Adipocyte (in vitro differentiated cells): ENCODE results near the gene PRSS3.
"Not testable (repeated sequence)": the region's sequence is repeated elsewhere in the genome, so short reads cannot be mapped to it uniquely, and the experiment has no call there.

Experiments used
- DNase-seq: peaks from one replicate; pipeline ENCODE4 v3.0.0-alpha.2; 2015; ENCODE audit warnings: low read depth
- H3K27me3 ChIP-seq: replicated peaks from 2 replicates; pipeline ENCODE4 v1.7.0; 2013; ENCODE audit warnings: mild to moderate bottlenecking, low read length, moderate library complexity; ENCODE audit not compliant: control insufficient read depth, insufficient read depth
- H3K36me3 ChIP-seq: 2 replicates; pipeline ENCODE4 v1.7.0; 2013; ENCODE audit warnings: low read length, mild to moderate bottlenecking, moderate library complexity; ENCODE audit not compliant: control insufficient read depth, insufficient read depth, severe bottlenecking
- H3K4me1 ChIP-seq: 2 replicates; pipeline ENCODE4 v1.7.0; 2013; ENCODE audit warnings: mild to moderate bottlenecking, low read length, moderate library complexity; ENCODE audit not compliant: control insufficient read depth, insufficient read depth
- H3K4me3 ChIP-seq: 2 replicates; pipeline ENCODE4 v1.7.0; 2013; ENCODE audit warnings: mild to moderate bottlenecking, low read length, moderate library complexity
- H3K9ac ChIP-seq: 2 replicates; pipeline ENCODE4 v1.7.0; 2013; ENCODE audit warnings: mild to moderate bottlenecking, low read length, moderate library complexity
- H3K9me3 ChIP-seq: 2 replicates; pipeline ENCODE4 v1.7.0; 2013; ENCODE audit warnings: mild to moderate bottlenecking, low read length, moderate library complexity; ENCODE audit not compliant: control insufficient read depth

Gene PRSS3

GRCh38 chr9:33847894-33848205, 52.5 kb downstream of the PRSS3 start:
- not testable (repeated sequence) for H3K9me3 ChIP-seq, H3K4me3 ChIP-seq, H3K27me3 ChIP-seq, H3K36me3 ChIP-seq, H3K9ac ChIP-seq, DNase-seq
- peaks cover 29% of the 10 kb centered on the region for H3K4me1 ChIP-seq
